Vagina (tissue), 2 donors: ENCODE results near the gene KIF1A.
"Not testable (repeated sequence)": the region's sequence is repeated elsewhere in the genome, so short reads cannot be mapped to it uniquely, and the experiment has no call there.

ENCODE experiments used
- POLR2A ChIP-seq, 2 donors: fragments of 450-650 bp; IDR thresholded peaks; one replicate each; pipeline ENCODE4 v1.6.1; 2017; ENCODE audit warnings: antibody characterized with exemption in 2 of 2, mild to moderate bottlenecking in 2 of 2, moderate library complexity in 2 of 2
- POLR2AphosphoS5 ChIP-seq, 2 donors: sonication (generic); formaldehyde crosslinking; IDR thresholded peaks; one replicate each; pipeline ENCODE4 v1.9.0; 2017; ENCODE audit warnings: antibody characterized with exemption in 2 of 2, mild to moderate bottlenecking in 2 of 2, low read depth in 1 of 2; ENCODE audit not compliant: insufficient read depth in 1 of 2

DNA sequence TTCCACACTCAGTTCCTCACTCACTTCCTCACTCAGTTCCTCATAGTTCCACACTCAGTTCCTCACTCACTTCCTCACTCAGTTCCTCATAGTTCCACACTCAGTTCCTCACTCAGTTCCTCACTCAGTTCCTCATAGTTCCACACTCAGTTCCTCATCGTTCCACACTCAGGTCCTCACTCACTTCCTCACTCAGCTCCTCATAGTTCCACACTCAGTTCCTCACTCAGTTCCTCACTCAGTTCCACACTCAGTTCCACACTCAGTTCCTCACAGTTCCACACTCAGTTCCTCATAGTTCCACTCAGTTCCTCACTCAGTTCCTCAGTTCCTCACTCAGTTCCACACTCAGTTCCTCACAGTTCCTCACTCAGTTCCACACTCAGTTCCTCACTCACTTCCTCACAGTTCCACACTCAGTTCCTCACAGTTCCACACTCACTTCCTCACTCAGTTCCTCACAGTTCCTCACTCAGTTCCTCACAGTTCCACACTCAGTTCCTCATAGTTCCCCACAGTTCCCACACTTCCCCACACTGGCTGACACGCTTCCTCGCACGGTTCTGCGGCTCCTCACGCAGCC lies 40.7 kb downstream of the KIF1A start:
- not testable (repeated sequence) for TF ChIP-seq POLR2A (IDR thresholded peaks at IDR 0.05); POLR2AphosphoS5 (IDR thresholded peaks at IDR 0.05; ENCODE audit: insufficient read depth in 1 of 2, low read depth in 1 of 2)
